Fibroblast of the conjunctiva (primary cell): Measurements from ENCODE around the gene DUSP16.

Experiments used
- DNase-seq: peaks from one replicate; pipeline ENCODE4 v3.0.0-alpha.2; 2010; ENCODE audit warnings: low read depth

Gene DUSP16

DNA sequence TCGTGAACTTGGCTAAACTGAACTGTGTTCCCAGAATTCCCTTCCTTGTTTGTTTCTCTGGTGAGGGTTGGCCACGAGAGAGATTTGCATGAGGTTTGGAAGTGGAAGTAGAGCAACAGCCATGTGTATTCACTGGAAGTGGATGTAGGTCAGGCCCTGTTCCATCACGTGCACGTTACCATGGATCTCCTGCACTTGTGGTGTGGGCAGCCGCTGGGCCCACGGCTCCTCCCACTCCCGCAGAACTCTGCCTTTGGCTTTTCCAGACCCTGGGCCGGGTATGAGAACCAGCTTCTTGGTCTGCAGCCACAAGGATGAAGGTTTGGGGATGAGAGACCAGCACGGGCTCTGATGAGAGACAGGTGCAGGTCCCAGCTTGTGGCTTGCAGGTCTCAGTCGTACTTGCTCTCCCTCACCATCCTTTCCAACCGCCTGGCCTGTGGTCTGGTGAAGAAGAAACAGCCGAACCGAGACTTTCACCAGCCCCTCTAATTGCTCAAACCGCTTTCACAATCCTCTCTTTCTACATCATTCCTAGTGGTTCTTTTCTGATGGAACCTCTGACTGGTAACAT is 94.9 kb downstream of the DUSP16 start:
- no peak for DNase-seq

GRCh38 chr12:12467264-12467663 is 95.4 kb downstream of the DUSP16 start:
- no peak for DNase-seq

DNA sequence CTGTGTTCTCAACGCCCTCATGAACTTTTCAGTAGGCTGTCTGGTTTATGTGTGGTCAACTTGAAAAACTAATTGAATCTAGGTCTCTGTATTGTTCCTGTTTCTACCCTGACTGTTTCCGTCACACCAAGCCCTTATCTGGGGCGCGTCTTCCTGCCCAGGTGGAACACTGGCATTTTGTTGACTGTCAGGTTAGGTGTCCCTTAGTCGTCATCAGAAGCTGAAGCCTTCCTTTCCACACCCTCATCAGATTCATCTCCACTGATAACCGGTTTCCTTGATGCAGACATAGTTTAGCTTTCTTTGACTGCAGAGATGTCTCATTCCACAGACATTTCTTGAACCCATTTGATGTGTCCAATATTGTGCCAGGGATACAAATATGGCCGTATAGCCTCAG is 96.5 kb downstream of the DUSP16 start:
- DNase-seq = no peak

DNA sequence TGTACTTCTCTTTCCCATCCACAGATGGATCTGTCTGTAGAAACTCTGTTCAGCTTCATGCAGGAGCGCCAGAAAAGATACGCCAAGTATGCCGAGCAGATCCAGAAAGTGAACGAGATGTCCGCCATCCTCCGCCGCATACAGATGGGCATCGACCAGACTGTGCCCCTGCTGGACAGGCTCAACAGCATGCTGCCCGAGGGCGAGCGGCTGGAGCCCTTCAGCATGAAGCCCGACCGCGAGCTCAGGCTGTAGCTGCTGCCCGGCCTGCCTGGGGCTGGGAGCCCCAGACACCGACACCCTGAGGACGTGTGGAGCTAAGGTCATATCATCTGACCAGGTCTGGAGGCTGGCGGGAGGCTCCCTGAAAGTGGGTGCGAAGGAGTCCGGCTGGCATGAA is 97.1 kb downstream of the DUSP16 start:
- DNase-seq = no peak

GRCh38 chr12:12461923-12462315 is 100.7 kb downstream of the DUSP16 start:
- DNase-seq = no peak

GRCh38 chr12:12460935-12461922 is 101.4 kb downstream of the DUSP16 start:
- no peak for DNase-seq

GRCh38 chr12:12456637-12457036 is 106.0 kb downstream of the DUSP16 start:
- DNase-seq = no peak

DNA sequence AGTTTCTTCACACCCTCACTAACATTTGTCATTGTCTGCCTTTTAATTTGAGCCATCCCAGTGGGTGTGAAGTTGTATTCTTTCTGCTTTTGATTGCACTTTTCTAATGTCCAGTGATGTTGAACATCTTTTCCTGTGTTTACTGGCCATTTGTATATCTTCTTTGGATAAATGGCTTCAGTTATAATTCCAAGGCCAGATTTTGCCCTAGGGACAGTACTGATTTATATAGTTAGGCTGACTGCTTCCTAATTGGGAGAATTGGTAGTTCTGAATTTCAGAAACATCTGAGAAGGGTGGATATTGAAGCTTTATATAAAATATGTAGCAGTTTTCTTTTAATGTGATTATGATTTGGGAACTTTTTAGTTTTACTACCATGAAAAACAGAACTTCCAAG is 108.3 kb downstream of the DUSP16 start:
- DNase-seq = no peak

- no peak for DNase-seq
Observed at GRCh38 chr12:12453635-12454034, 109.0 kb downstream of the DUSP16 start.

DNA sequence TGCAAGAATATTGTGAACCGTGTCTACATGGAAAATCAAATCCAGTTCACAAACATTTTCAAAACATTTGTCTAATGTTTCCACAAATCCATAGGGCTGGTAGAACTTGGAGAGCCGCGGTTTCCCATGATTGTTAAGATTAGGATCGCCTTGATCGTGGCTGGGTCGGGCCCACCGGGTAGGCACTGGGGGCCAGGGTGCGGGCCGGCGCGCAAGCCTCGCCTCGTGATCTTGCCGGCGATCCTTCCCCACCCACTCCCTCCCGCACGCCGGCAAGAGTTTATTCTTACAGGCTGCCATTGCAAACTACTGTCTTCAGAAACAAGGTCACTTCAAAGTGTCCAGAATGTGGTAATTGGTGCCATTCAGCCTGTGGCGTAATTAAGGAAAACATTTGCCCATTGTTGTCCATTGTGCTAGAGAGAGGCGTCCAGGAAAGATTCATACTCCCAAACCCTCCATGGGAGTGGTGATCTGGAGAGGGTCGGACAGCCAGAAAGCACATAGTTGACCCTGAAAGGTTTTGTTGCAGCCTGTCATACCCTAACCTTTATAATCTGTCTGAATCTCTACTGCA is 110.2 kb downstream of the DUSP16 start:
- DNase-seq = no peak

DNA sequence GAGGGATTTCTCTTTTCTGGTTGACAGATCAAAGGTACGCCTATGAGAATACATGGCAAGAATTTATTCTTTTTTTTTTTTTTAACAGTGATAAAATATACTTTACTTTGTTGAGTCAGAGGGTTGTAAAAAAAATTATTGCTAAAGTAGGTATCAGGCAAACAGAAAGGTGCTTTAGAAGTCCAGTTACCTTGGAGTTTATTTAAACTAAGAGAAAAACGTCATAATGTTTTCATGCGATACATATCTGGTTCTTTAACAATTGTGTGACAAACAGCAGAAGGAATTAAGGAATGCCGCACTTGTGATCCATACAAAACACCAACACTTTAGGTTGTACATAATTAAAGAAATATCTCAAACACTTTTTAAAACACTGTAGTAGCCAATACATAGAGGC is 111.6 kb downstream of the DUSP16 start:
- no peak for DNase-seq

GRCh38 chr12:12450043-12450471 is 112.6 kb downstream of the DUSP16 start:
- DNase-seq = no peak

- no peak for DNase-seq
Observed at GRCh38 chr12:12449533-12450025, 113.1 kb downstream of the DUSP16 start.

DNA sequence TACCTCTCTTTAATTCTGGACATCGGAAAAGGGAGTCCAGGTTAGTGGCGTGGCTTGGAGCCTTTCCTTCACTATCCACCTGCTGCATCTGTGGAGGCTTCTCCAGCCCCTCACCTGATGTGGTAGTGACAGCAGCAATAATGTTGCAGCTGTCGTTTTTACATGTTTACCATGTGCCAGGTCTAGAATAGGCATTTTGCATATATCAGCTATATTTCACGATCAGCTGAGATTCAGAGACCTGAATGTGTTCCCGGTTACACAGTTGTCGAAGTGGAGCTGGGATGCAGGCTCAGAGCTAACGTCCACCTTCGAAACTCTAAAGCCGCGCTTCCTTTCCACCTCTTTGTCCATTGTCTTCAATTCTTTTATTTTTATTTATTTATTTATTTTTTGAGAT is 114.8 kb downstream of the DUSP16 start:
- no peak for DNase-seq

DNA sequence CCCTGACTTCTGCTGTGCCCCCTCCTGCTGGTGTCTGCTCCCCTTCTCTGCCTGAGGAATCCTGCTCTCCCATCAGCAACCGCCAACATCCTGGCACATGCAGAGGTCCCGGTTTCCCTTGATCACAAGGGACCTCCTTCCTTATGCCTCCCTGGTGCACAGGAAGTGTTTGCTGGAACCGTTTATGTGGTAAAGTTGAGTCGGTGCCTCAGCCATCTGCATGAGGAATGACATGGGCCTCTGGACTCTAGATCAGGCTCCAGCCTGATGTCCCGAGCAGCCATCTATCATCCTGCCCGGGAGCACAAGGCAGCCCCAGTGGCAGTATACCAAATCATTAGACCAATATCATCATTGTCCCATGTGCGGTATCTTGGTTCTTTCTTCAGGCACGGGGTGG is 115.4 kb downstream of the DUSP16 start:
- no peak for DNase-seq

- DNase-seq = no peak
Observed at GRCh38 chr12:12446786-12447185, 115.9 kb downstream of the DUSP16 start.

DNA sequence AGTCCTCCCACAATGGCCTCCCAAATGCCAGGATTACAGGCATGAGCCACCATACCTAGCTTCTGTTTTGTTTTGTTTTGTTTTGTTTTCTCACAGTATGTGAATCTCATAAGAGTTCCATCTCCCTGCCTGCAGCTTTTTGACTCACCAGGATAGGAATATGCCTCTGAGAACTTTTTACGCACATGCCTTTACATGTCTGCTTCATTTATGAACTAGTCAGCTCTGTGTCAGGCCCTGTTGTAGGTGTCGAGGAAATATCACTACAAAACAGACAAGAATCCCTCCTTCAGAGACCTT is 116.8 kb downstream of the DUSP16 start:
- no peak for DNase-seq

GRCh38 chr12:12445165-12445881 is 117.3 kb downstream of the DUSP16 start:
- DNase-seq = no peak

GRCh38 chr12:12443431-12443878 is 119.2 kb downstream of the DUSP16 start:
- DNase-seq = no peak

GRCh38 chr12:12442548-12443071 is 120.1 kb downstream of the DUSP16 start:
- DNase-seq = peak; percentile 56

DNA sequence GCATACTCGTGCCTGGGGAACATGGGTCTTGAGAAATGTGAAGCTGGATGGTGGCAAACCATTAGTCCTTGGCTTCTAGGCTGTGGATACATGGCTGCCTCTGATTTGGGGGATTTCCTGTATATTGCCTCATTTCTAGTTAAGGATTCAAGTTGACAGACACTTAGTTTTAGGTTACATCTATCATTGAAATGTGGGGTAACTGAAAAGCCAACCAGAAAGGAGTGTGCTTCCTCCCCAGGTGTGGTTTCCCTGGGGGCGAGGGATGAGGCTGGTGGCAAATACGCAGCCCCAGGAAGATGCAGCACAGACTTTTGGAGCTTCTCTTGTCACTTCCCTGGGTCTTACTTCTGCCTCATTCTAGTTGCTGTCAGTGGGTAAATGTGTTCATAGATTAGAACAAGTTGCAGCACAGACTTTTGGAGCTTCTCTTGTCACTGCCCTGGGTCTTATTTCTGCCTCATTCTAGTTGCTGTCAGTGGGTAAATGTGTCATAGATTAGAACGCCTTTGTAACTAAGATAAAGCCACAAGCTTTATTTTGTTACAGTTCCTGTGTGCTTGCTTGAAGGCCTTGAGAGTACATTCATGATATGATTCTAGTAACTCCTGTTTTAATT is 120.7 kb downstream of the DUSP16 start:
- no peak for DNase-seq

GRCh38 chr12:12441429-12441807 is 121.2 kb downstream of the DUSP16 start:
- DNase-seq = no peak
